Right lobe of liver (tissue), 4 donors: ENCODE measurements around the gene GSTA5.
"Not testable (repeated sequence)": the region's sequence is repeated elsewhere in the genome, so short reads cannot be mapped to it uniquely, and the experiment has no call there.

Source experiments
- CTCF ChIP-seq, 4 donors: fragments of 200-600 bp in 3 of 4; fragments of 450-650 bp in 1 of 4; IDR thresholded peaks; one replicate each; pipeline versions ENCODE4 v1.5.1 to v1.8.0; 2016 to 2022; ENCODE audit warnings: antibody characterized with exemption in 4 of 4, mild to moderate bottlenecking in 2 of 4
- POLR2A ChIP-seq: fragments of 450-650 bp; IDR thresholded peaks from one replicate; pipeline ENCODE4 v1.6.1; 2017; ENCODE audit warnings: antibody characterized with exemption, mild to moderate bottlenecking
- donor health status: DM: no; HTN: no; CAD: no.
- donor health status: DM: no; HTN: no; CAD: no.
- donor health status: DM: no; HTN: yes; CAD: no.

DNA sequence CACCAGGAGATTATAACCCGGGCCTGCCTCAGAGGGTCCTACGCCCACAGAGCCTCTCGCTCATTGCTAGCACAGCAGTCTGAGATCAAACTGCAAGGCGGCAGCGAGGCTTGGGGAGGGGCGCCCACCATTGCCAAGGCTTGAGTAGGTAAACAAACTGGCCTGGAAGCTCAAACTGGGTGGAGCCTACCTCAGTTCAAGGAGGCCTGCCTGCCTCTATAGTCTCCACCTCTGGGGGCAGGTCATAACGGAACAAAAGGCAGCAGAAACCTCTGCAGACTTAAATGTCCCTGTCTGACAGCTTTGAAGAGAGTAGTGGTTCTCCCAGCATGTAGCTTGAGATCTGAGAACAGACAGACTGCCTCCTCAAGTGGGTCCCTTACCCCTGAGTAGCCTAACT is 20.5 kb upstream of the GSTA5 start:
- not testable (repeated sequence) for TF ChIP-seq CTCF (IDR thresholded peaks at IDR 0.05); POLR2A
